ENCODE measurements around the gene APBA1. TPM values are rescaled to one million over a fixed set of nuclear protein-coding genes. Genes with fewer than 3 reads are reported as not detected.

The APBA1 gene
- total and polyA plus RNA-seq, 2 of the 8 experiments (the other 6 are each of a cell fraction or from before 2014, with no cell fraction given) = 0.36 to 0.60 TPM

DNA sequence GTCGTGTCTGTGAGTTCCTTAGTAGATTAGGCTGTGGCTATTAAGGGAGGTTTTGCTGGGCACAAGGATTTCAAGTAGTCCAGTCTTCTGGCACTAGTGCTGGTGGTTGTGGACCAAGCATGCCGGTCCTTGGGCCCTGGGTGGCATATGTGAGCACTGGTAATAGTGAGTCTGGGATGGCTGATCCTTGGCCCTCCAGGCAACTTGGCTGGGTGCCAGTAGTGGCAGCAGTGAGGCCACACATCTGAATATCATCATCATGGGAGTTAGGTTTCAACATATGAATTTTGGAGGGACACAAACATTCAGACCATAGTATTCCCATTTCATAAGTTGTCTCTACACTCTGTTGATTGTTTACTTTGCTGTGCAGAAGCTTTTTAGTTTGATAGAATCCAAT lies 25.3 kb upstream of the APBA1 start:
- Histone ChIP-seq H2AFZ (ENCODE audit: low read length) (no peak overlapping the region), H4K8ac (ENCODE audit: extremely low read depth, insufficient read depth, low read length) (no peak overlapping the region), H3K9me3 (ENCODE audit: insufficient read depth in 2 of 2, low read depth in 1 of 2, low read length in 1 of 2) (peaks cover 0 to 3% of the 10 kb centered on the region in 2 experiments; a peak in 1 of 4 replicates), H3K79me1 (ENCODE audit: low read depth, low read length) (no peaks in the 10 kb centered on the region), H3K27me3 (replicated peaks in 1 of 4; ENCODE audit: control insufficient read depth in 3 of 4, extremely low read depth in 1 of 4, insufficient read depth in 3 of 4, low read length in 3 of 4) (no peaks in the 10 kb centered on the region), H3K4ac (replicated peaks; ENCODE audit: insufficient read length, low read depth, low read length) (no peak overlapping the region), H2BK15ac (ENCODE audit: low read length) (no peak overlapping the region), H2BK20ac (ENCODE audit: low read length) (no peak overlapping the region), H3K4me2 (ENCODE audit: insufficient read depth in 1 of 2, low read depth in 2 of 2, low read length in 2 of 2) (no peak overlapping the region), H3K4me1 (replicated peaks in 1 of 4; ENCODE audit: control insufficient read depth in 3 of 4, insufficient read depth in 4 of 4, low read length in 3 of 4) (no peaks in the 10 kb centered on the region), H3K14ac (ENCODE audit: insufficient read length) (no peak overlapping the region), H4K20me1 (replicated peaks in 1 of 2; ENCODE audit: control insufficient read depth in 1 of 2, insufficient read depth in 2 of 2, low read length in 2 of 2) (no peaks in the 10 kb centered on the region), H3K4me3 (ENCODE audit: extremely low read depth in 1 of 4, insufficient read depth in 2 of 4, low read depth in 3 of 4, low read length in 4 of 4) (no peak overlapping the region), H3K79me2 (ENCODE audit: control insufficient read depth in 1 of 2, insufficient read depth in 2 of 2, low read length in 2 of 2) (no peaks in the 10 kb centered on the region), H2BK12ac (ENCODE audit: low read depth, low read length) (no peak overlapping the region), H3K18ac (ENCODE audit: extremely low read depth, low read length) (no peak overlapping the region), H3K56ac (replicated peaks; ENCODE audit: insufficient read length, low read depth, low read length) (no peak overlapping the region), H3K23ac (ENCODE audit: insufficient read length) (no peak overlapping the region), H2AK5ac (ENCODE audit: low read depth, low read length) (no peak overlapping the region), H4K91ac (replicated peaks; ENCODE audit: insufficient read length, low read length) (no peak overlapping the region), H3K36me3 (ENCODE audit: control insufficient read depth in 2 of 4, insufficient read depth in 4 of 4, low read length in 3 of 4) (no peaks in the 10 kb centered on the region), H2BK5ac (ENCODE audit: low read depth, low read length) (no peak overlapping the region), H4K5ac (ENCODE audit: insufficient read length, low read depth, low read length) (no peak overlapping the region), H3K9ac (replicated peaks in 1 of 4; ENCODE audit: extremely low read depth in 1 of 4, low read depth in 3 of 4, low read length in 3 of 4) (no peak overlapping the region), H2BK120ac (replicated peaks; ENCODE audit: low read depth, low read length) (no peak overlapping the region), H3K27ac (ENCODE audit: low read depth, low read length) (no peak overlapping the region), H3K23me2 (ENCODE audit: low read depth, low read length) (no peaks in the 10 kb centered on the region)
- 96% methylated on average over 2 of the region's 2 CpGs; no CpG with 5 or more reads in 1 of the 2 experiments for WGBS, 2 experiments (ENCODE audit: extremely low coverage in 1 of 2, insufficient coverage in 1 of 2, insufficient read length in 1 of 2, insufficient replicate concordance in 2 of 2, low coverage in 1 of 2, low lambda C conversion rate in 2 of 2, missing lambda C conversion rate in 1 of 2)
- DNase-seq (ENCODE audit: low read depth in 1 of 2, low spot score in 2 of 2) (no peak), FAIRE-seq (no peak)
- CTCF ChIA-PET (ENCODE audit: partially characterized antibody) = interaction anchor here (1.3 kb wide), 1 partner anchor 48 kb away, joined by 5 read pairs; no protein-coding TSS in a partner anchor
- POLR2A ChIA-PET (ENCODE audit: partially characterized antibody) = no interaction called here
- TF ChIP-seq E2F6 (IDR thresholded peaks at IDR 0.05) (no peak), RFX5 (IDR thresholded peaks at IDR 0.05; ENCODE audit: borderline replicate concordance, low read depth, low read length) (no peak), JUND (IDR thresholded peaks at IDR 0.05; ENCODE audit: low read length) (no peak), ASH2L (IDR thresholded peaks at IDR 0.05; ENCODE audit: low read length) (no peak), YY1 (IDR thresholded peaks at IDR 0.05; ENCODE audit: low read depth, low read length) (no peak), EP300 (IDR thresholded peaks at IDR 0.05; ENCODE audit: borderline replicate concordance in 1 of 2, low read depth in 2 of 2, low read length in 2 of 2) (no peak), CREB1 (IDR thresholded peaks at IDR 0.05) (no peak)

All from H1 (cell line).